Measurements from ENCODE around the gene SMURF1. TPM values are rescaled to one million over a fixed set of nuclear protein-coding genes. Genes with fewer than 3 reads are reported as not detected.

SMURF1 gene
- total RNA-seq, 3 donors from 2014 or later (not counting 1 experiment from before 2014, with no cell fraction given): 33.3 to 34.7 (median 34.2) TPM

- WGBS (ENCODE audit: insufficient coverage): under 1% methylated on average over 46 of the region's 46 CpGs
- no peak for ATAC-seq
- H3K27ac Mint-ChIP-seq: peak overlapping the region; percentile 94 to 95
Observed at GRCh38 chr7:99143521-99143852, 421 bp downstream of the SMURF1 start.

GRCh38 chr7:99142727-99143520, 984 bp downstream of the SMURF1 start:
- H3K27ac ChIP-seq (ENCODE audit: low read length): peak overlapping the region; percentile 56
- H3K4me1 ChIP-seq (ENCODE audit: control insufficient read depth, insufficient read depth, low read length): peaks cover 22% of the 10 kb centered on the region
- 32% methylated on average over 33 of the region's 33 CpGs for WGBS (ENCODE audit: insufficient coverage)
- H3K4me3 ChIP-seq (ENCODE audit: low read length): peak overlapping the region; percentile 31
- DNase-seq (peak; percentile 83 to 95), ATAC-seq (peak; percentile 72 to 84 (median 74))
- peak overlapping the region; percentile 91 for H3K4me3 Mint-ChIP-seq
- H3K36me3 ChIP-seq (ENCODE audit: control insufficient read depth, insufficient read depth, low read length): no peaks in the 10 kb centered on the region
- H3K27ac Mint-ChIP-seq: peak overlapping the region; percentile 94 to 95
- H3K27me3 ChIP-seq (ENCODE audit: control insufficient read depth, insufficient read depth, low read length): peaks cover 2% of the 10 kb centered on the region
- H3K9me3 Mint-ChIP-seq: peaks cover 0 to 2% of the 10 kb centered on the region in 2 donors
- no peaks in the 10 kb centered on the region for H3K9me3 ChIP-seq (ENCODE audit: control insufficient read depth, insufficient read depth, low read length)
- intact Hi-C loops (cut with micrococcal nuclease): loop anchor here (5.0 kb wide), 1 partner anchor 184 kb away; the partner anchor contains the start of gene ARPC1A
- peaks cover 40 to 46% of the 10 kb centered on the region in 2 donors for H3K4me1 Mint-ChIP-seq
- no peaks in the 10 kb centered on the region for H3K36me3 Mint-ChIP-seq
- peaks cover 2 to 9% of the 10 kb centered on the region in 2 donors for H3K27me3 Mint-ChIP-seq (ENCODE audit: low read depth in 2 of 2)
- TF ChIP-seq, protein P1, sequence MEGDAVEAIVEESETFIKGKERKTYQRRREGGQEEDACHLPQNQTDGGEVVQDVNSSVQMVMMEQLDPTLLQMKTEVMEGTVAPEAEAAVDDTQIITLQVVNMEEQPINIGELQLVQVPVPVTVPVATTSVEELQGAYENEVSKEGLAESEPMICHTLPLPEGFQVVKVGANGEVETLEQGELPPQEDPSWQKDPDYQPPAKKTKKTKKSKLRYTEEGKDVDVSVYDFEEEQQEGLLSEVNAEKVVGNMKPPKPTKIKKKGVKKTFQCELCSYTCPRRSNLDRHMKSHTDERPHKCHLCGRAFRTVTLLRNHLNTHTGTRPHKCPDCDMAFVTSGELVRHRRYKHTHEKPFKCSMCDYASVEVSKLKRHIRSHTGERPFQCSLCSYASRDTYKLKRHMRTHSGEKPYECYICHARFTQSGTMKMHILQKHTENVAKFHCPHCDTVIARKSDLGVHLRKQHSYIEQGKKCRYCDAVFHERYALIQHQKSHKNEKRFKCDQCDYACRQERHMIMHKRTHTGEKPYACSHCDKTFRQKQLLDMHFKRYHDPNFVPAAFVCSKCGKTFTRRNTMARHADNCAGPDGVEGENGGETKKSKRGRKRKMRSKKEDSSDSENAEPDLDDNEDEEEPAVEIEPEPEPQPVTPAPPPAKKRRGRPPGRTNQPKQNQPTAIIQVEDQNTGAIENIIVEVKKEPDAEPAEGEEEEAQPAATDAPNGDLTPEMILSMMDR (IDR thresholded peaks at IDR 0.05): no peak

More at GRCh38 chr7:99143521-99143852, 421 bp downstream of the SMURF1 start:
- Histone ChIP-seq H3K9me3 (ENCODE audit: control insufficient read depth, insufficient read depth, low read length) (no peaks in the 10 kb centered on the region), H3K27me3 (ENCODE audit: control insufficient read depth, insufficient read depth, low read length) (peaks cover 2% of the 10 kb centered on the region), H3K4me3 (ENCODE audit: low read length) (peak overlapping the region; percentile 31), H3K27ac (ENCODE audit: low read length) (peak overlapping the region; percentile 55), H3K36me3 (ENCODE audit: control insufficient read depth, insufficient read depth, low read length) (no peaks in the 10 kb centered on the region), H3K4me1 (ENCODE audit: control insufficient read depth, insufficient read depth, low read length) (peaks cover 22% of the 10 kb centered on the region)
- H3K9me3 Mint-ChIP-seq: peaks cover 0 to 2% of the 10 kb centered on the region in 2 donors
- peaks cover 2 to 13% of the 10 kb centered on the region in 2 donors for H3K27me3 Mint-ChIP-seq (ENCODE audit: low read depth in 2 of 2)
- intact Hi-C loops (cut with micrococcal nuclease): loop anchor here (5.0 kb wide), 1 partner anchor 184 kb away; the partner anchor contains the start of gene ARPC1A
- H3K4me3 Mint-ChIP-seq: peak overlapping the region; percentile 91
- peaks cover 40 to 42% of the 10 kb centered on the region in 2 donors for H3K4me1 Mint-ChIP-seq
- H3K36me3 Mint-ChIP-seq: no peaks in the 10 kb centered on the region
- no peak for DNase-seq
- TF ChIP-seq, protein P1 (IDR thresholded peaks at IDR 0.05): no peak

- H3K4me1 ChIP-seq (ENCODE audit: control insufficient read depth, insufficient read depth, low read length): peaks cover 22% of the 10 kb centered on the region
- intact Hi-C loops (cut with micrococcal nuclease): loop anchor here (2.0 to 5.0 kb wide), 2 partner anchors 171 to 185 kb away; partner anchors contain the start of gene ARPC1A
- H3K4me3 Mint-ChIP-seq: peak overlapping the region; percentile 90
- TF ChIP-seq, protein P1 (IDR thresholded peaks at IDR 0.05): no peak
- peaks cover 0 to 2% of the 10 kb centered on the region in 2 donors for H3K9me3 Mint-ChIP-seq
- DNase-seq (peak; percentile 37 to 83), ATAC-seq (peak; percentile 36 to 45 (median 42))
- H3K27ac ChIP-seq (ENCODE audit: low read length): peak overlapping the region; percentile 56
- WGBS (ENCODE audit: insufficient coverage): 60% methylated on average over 27 of the region's 27 CpGs
- peak overlapping the region; percentile 94 to 95 for H3K27ac Mint-ChIP-seq
- peaks cover 45 to 46% of the 10 kb centered on the region in 2 donors for H3K4me1 Mint-ChIP-seq
- H3K36me3 Mint-ChIP-seq: no peaks in the 10 kb centered on the region
- no peaks in the 10 kb centered on the region for H3K9me3 ChIP-seq (ENCODE audit: control insufficient read depth, insufficient read depth, low read length)
- no peaks in the 10 kb centered on the region for H3K27me3 ChIP-seq (ENCODE audit: control insufficient read depth, insufficient read depth, low read length)
- no peak overlapping the region for H3K4me3 ChIP-seq (ENCODE audit: low read length)
- no peaks in the 10 kb centered on the region for H3K36me3 ChIP-seq (ENCODE audit: control insufficient read depth, insufficient read depth, low read length)
- peaks cover 1 to 5% of the 10 kb centered on the region in 2 donors for H3K27me3 Mint-ChIP-seq (ENCODE audit: low read depth in 2 of 2)
Observed at GRCh38 chr7:99141841-99142726, 1.8 kb downstream of the SMURF1 start.
